ENCODE measurements around the gene TSSK6.

The TSSK6 gene

GRCh38 chr19:19544257-19544953 lies 29.1 kb upstream of the TSSK6 start:
- no peak for DNase-seq

DNA sequence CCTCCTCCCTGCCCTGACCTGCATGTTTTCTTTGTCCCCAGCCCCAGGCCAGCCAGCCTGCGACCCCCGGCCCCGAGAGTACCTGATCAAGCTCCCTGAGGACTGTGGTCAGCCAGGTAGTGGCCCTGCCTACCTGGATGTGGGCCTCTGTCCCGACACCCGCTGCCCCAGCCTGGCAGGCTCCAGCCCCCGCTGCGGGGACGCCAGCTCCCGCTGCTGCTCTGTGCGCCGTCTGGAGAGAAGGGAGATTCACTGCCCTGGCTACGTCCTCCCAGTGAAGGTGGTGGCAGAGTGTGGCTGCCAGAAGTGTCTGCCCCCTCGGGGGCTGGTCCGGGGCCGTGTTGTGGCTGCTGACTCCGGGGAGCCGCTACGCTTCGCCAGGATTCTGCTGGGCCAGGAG lies 28.3 kb upstream of the TSSK6 start:
- no peak for DNase-seq

DNA sequence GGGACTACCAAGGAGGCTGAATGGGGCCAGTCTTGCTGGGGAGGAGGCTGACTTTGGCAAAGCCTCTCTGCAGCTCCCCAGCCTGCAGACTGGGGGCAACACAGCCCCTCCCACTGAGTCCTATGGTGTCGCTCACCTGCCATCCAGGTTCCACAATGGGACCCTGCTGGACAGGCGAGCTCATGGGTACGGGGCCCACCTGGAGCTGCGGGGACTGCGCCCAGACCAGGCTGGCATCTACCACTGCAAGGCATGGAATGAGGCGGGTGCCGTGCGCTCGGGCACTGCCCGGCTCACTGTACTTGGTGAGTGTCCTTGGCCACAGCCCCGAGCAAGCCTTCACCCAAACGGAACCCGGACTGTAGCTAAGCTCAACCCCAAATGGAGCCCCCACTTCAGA lies 27.8 kb upstream of the TSSK6 start:
- DNase-seq = no peak

- DNase-seq = no peak
Observed at GRCh38 chr19:19542507-19542906, 27.2 kb upstream of the TSSK6 start.

DNA sequence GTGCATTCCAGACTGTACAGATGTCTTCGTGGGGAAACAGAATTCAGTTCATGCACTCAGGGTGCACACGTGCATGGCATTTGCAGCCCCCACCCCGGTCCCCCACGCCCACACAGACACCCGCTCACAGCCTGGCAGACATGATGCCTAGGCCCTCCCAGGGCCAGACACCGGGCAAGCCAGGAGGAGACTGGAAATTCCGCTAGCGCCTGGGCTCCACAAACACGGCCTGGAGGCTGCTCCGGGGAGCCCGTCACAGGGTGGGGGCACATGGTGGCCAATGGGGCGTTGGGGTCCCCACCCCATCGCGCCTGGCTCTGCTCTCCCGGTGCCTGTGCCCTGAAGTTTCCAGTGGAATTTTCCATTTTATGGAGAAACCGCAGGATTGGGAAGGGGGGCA lies 26.3 kb upstream of the TSSK6 start:
- no peak for DNase-seq

DNA sequence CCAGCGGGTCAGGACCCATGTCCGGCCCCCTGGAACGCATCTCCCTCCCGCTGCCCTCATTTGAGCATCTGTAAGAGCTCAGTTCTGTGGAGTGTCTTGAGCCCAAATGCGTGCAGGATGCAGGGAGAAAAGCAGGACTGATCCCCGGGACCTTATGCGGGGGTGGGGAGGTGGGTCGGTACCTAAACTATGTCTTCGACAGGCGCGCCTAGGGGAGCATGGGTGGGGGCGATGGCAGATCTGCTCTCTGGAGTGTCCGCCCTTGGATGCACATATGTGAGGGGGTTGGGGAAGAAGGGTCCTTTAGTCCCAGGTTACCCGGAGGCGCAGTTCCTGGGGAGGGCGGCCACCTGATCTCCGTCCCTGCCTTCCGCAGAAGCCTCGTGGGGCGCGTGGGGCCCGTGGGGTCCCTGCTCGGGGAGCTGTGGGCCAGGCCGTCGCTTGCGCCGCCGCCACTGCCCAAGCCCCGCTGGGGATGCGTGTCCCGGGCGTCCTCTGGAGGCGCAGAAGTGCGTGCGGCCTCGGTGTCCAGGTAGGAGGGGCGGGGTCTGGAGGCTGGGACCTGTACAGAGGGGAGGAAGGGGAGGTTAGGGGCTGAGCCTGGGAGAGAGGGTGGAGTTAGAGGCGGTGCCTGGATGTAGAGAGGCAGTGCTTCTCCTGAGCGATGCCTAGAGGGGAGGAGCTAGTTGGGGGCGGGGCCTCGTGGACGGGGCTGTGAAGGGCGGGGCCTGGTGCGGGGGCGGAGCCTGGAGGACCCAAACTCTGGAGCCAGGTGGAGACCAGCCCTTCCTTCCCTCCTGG lies 25.6 kb upstream of the TSSK6 start:
- no peak for DNase-seq

DNA sequence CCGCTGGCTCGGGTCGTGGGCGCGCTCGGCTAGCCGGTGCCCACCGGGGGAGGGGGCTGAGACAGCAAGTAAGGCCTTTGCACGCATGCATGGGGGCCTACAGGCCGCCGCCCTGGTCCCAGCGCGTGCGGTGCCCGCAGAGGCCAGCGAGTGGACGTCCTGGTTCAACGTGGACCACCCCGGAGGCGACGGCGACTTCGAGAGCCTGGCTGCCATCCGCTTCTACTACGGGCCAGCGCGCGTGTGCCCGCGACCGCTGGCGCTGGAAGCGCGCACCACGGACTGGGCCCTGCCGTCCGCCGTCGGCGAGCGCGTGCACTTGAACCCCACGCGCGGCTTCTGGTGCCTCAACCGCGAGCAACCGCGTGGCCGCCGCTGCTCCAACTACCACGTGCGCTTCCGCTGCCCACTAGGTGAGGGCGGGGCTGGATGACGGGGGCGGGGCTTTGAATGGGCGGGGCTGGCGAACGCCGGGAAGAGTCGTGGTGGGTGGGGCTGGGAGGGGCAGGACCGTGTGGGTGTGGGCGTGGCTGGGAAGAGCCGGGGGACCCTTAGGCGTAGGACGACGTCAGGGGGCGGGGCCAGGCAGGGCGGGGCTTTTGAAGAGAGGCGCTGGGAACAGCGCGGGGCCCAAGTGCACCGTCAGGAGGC lies 24.8 kb upstream of the TSSK6 start:
- DNase-seq = no peak

DNA sequence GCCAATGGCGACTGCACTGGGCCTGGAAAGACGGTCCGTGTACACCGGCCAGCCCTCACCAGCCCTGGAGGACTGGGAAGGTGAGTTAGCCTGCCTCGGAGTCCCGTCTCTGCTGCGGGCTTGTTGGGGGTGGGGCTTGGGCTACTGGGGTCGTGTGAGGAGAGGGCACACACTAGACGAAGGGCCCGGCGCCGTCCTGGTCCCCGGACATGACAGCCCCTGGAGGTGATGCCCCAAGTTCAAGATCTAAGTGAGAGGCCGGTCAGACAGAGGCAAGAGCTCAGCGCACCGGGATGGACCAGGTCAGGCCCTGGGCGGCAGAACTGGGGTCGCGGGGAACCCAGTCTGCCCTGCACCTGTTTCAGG lies 24.3 kb upstream of the TSSK6 start:
- no peak for DNase-seq

DNA sequence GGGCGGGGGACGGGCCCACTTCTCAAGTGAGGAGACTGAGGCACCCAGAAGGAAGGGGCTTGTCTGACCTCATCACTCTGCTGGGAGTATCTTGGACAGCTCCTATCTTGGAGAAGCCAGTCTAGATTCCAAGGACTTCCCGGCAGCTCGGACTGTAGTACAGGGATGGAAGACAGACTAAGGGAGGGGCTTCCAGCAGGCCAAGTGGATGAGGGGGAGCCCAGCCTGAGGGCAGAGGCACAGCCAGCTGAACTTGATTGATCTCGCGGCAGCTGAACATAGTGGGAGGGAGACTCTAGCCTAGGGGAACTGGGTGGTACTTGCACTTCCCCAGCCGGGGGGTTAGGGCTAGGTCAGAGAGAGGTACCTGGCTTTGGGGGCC lies 23.4 kb upstream of the TSSK6 start:
- DNase-seq = no peak

DNA sequence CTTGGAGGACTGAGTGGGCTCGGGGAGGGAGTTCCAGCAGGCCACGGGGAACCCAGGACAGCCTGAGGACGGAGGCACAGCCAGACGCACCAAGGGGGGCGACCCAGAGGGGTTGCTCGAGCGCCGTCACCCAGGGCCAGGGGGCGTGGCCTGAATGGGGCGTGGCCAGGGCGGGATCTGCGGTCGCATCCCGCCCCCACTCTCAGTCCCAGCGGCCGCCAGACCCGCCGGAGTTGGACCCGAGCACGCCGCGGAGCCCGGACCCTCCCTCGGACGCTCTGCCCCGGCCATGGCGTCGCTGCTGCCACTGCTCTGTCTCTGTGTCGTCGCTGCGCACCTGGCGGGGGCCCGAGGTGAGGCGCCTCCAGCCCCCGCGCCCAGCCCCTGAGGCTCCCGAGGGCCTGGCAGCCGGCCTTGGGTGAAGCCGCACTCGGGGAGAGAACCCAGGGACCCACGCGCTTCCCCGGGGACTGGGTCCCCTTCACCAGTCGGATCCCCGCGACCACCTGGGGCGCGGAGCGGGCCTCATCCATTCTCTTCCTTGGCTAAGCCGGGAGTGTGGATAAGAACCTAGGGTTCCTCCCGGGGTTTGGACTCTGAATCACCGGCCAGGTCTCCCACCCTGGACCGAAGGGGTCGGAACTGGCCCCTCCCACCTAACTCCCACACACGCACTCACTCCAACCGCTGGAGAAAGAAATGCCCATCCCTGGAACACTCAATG lies 22.9 kb upstream of the TSSK6 start, which contains the start of gene CILP2:
Gene CILP2, plus strand, starts transcription at position 205 of the 724 bp plus-strand sequence. Its CDS starts 85 bp downstream, at position 290.
- DNase-seq = no peak

- no peak for DNase-seq
Observed at GRCh38 chr19:19537075-19538048, 22.0 kb upstream of the TSSK6 start.

DNA sequence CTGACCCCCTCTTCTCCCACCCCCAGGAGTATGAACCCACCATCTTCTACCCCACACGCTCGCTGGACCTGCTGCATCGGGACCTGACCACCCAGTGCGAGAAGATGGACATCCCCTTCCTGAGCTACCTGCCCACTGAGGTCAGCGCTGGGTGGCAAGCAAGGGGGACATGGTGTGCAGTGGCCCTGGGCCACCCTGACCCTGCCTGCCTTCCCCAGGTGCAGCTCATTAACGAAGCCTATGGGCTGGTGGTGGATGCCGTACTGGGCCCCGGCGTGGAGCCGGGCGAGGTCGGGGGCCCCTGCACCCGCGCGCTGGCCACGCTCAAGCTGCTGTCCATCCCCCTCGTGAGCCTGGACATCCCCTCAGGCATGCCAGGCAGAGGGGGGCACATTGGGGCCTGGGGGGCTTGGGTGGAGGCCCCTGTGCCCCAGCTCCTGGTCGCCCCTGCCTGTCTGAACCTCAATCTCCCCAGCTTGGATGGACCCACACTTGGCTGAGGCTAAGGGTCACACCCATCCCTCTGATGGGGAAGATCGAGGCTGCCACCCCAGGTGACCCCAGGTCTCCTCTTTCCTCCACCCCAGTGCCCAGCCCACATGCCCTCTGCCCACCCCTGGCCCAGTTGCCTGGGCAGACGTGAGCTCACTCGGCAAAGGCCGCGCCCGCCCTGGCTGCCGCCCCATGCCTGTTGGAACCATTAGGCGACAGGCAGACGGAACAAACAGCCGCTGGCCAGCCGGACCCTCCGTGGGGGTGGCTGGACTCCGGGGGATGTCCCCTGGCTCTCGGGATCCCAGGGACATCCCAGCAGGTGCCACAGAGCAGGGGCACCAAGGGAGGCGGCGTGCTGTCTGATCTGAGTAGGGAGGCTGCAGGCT lies 20.2 kb upstream of the TSSK6 start:
- no peak for DNase-seq

- no peak for DNase-seq
Observed at GRCh38 chr19:19534556-19535265, 19.4 kb upstream of the TSSK6 start.

DNA sequence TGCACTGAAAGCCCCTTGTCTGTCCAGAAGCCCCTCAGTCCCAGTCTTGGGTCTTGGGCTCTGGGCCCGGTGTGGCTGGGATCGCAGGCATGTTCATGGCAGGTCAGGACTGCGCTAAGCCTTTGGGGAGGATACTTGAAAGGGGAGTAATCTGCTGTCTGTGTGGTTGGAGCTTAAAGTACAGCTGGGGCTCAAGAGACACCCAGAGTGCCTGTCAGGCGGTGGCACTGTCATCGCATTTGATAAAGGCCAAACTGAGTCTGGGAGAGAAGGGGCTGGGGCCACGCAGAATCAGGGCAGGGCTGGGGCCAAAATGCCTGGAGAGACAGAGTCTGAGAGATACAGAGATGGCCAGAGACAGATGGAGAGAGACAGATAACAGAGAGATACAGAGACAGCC lies 18.5 kb upstream of the TSSK6 start:
- DNase-seq = no peak

GRCh38 chr19:19532806-19533701 lies 17.7 kb upstream of the TSSK6 start:
- DNase-seq = no peak

DNA sequence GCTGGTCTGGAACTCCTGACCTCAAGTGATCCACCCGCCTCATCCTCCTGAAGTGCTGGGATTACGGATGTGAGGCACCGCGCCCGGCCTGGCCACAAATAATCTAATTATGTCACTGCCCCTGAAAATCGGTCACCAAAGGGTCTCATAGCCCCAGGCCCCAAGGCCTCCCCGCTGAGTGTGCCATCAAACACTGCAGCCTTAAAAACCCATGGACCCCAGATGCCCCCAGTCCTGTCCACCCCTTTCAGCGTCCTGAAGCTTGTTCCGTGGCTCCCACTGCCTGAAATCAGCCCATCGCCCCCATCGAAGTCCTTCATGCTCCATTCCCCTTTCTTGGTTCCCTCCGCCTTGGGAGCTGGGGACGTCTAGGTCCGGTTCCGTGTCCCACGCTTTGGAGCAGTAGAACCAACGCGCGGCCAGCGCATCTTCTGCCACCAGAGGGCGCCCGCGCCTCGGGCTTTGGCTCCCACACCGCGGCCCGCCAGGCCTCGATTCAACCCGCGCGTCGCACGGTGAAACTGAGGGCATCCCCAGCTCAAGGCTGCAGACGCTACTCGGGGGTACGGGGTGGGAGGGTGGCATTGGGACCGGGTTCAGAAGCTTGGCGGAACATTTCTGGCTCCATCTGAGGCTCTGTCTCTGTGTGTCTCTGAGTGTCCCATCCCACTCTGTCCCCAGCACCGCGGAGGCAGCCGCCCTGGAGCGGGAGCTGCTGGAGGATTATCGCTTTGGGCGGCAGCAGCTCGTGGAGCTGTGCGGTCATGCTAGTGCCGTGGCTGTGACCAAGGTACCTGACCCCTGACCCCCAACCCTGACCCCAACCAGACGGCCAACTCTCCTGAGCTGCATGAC lies 16.8 kb upstream of the TSSK6 start:
- DNase-seq = no peak

- no peak for DNase-seq
Observed at GRCh38 chr19:19530889-19531288, 15.5 kb upstream of the TSSK6 start.

GRCh38 chr19:19530423-19530804 lies 15.1 kb upstream of the TSSK6 start:
- DNase-seq = no peak

Data from amniotic stem cell (primary cell).